H4 (cell line): ENCODE results near the gene HSPH1. TPM values are rescaled to one million over a fixed set of nuclear protein-coding genes. Genes with fewer than 3 reads are reported as not detected.

Experiments
- DNase-seq: peaks from one replicate; pipeline ENCODE4 v3.0.0-alpha.2; 2015; ENCODE audit warnings: low spot score
- total RNA-seq: library from RNA; depleted of rRNA; stranded (reverse); fragments of >200 nt; shearing (Covaris generic); gene quantifications from 2 replicates; pipeline ENCODE4 v1.2.3, GENCODE V29; 2014; rRNA removed

The HSPH1 gene
- total RNA-seq, 1 experiment from 2014 or later, result 47.6 TPM

DNA sequence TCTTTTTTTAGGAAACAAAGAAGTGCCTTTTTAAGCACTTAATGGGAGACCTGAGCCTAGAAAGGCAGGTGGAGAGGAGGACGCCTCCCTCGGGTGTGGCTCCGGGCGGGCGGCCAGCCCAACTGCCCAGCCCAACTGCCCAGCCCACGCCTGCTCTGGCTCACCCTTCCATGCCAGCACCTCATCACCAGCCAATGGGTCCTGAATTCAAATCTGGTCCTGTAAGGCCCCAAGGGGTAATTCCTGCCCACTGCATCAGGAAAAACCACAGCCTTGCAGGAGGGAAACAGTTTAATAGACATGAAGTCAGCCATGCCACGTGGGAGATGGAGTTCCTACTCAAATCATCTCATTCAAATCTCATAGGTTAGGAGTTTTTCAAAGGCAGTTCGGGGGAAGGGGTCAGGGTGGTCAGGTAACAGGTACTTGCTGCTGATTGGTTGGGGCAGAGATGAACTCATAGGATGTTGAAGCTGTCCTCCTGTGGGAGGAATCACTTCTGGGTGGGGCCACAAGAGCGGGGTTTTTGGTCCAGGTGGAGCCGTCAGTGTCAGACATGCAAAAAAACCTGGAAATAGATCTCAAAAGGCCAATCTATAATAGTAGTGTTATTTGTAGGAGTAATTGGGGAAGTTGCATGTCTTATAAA is 64.9 kb downstream of the HSPH1 start:
- DNase-seq, result no peak

GRCh38 chr13:31094331-31095015 is 67.2 kb downstream of the HSPH1 start:
- no peak for DNase-seq

DNA sequence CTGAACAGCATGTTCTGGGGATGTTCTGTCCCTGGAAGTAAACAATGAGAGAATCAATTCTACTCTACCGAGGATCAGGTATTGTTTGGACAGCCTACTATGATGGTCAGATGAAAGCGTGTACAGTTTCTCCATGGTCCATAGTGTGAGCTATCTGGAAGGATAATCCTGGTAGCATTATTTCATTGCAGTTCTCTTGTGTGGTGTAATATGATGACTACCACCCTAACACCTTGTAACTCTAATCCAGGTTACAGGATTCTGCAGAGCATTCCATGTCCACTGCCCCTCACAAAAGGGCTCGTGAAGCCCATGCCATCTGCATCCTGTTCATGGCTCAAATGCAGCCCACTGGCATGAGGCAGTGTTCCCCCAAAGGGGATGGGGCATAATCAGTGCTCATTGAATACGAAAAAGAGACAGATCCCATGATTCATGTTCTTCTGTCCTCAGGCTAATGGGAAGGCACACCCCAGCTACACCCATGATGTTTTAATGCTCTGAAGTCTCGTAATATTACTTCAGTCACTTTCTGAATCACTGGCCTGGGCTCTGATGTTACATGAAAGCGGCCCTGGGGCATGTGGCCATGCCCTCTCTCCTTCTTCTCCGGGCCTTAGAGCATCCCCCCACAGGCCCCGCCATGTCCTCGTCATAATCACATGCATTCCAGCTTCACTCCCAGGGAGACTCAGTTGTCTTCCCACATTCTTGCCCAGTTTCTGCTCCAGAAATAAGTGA is 68.4 kb downstream of the HSPH1 start:
- no peak for DNase-seq

- no peak for DNase-seq
Measured at GRCh38 chr13:31092646-31093045, 69.1 kb downstream of the HSPH1 start.

DNA sequence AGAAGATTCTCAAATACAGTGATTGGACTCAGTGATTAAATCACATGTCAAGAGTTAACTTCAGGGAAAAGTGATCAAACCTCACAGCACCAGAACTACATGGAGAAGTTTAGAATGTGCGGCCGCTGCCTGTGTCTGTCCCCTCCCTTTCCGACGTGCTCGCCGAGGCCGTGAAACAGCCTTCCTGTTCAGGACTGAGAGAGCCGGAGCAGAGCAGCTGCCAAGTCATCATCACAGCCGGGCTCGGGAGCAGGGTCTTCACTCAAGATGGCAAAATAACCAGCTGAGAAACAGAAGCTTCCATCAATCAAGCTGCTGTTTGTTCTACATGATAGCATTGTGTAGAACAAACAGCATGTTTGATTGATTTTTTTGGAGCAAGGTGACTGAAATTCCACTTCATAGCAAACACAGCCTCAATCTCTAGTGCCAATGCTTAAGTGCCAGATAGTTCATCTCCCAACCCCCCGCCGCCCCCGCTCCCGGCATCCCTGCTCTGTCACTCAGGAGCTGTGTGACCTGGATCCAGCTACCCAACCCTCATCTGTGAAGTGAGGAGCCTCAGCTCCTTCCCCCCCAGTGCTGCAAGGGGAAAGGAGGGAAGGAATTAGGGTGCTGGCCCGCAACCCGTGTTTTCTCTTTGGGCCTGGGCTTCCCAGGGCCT is 70.6 kb downstream of the HSPH1 start:
- no peak for DNase-seq

GRCh38 chr13:31090096-31090495 is 71.6 kb downstream of the HSPH1 start:
- no peak for DNase-seq

- DNase-seq, result no peak
Measured at GRCh38 chr13:31089649-31090048, 72.1 kb downstream of the HSPH1 start.

- DNase-seq, result no peak
Measured at GRCh38 chr13:31088826-31089420, 72.8 kb downstream of the HSPH1 start.

Other genes starting within 250 kb of the HSPH1 start
- gene TEX26, start 229.2 kb downstream of the HSPH1 start, total RNA-seq, result not detected in 2 replicates
- gene B3GLCT, start 38.1 kb upstream of the HSPH1 start, total RNA-seq, result 10.3 and 10.9 TPM in 2 replicates